Liver (tissue), 9 donors: Measurements from ENCODE around the gene ARHGAP5. TPM values are rescaled to one million over a fixed set of nuclear protein-coding genes. Genes with fewer than 3 reads are reported as not detected.

Experiments used
- DNase-seq: peaks from one replicate; pipeline ENCODE4 v3.0.0-alpha.2; 2017; ENCODE audit warnings: low spot score
- H3K27ac ChIP-seq, 2 donors: one replicate each; pipeline ENCODE4 v1.7.0; 2013; ENCODE audit warnings: inconsistent platforms in 2 of 2, low read length in 2 of 2, control low read depth in 1 of 2, low read depth in 1 of 2, mild to moderate bottlenecking in 1 of 2
- H3K27me3 ChIP-seq, 4 donors: one replicate each; pipeline versions ENCODE4 v1.6.1 to v1.7.0; 2013; ENCODE audit warnings: low read length in 3 of 4, inconsistent platforms in 1 of 4, mild to moderate bottlenecking in 1 of 4, moderate library complexity in 1 of 4; ENCODE audit not compliant: control insufficient read depth in 4 of 4, insufficient read depth in 4 of 4
- H3K36me3 ChIP-seq, 4 donors: one replicate each; pipeline versions ENCODE4 v1.6.1 to v1.7.0; 2013; ENCODE audit warnings: low read length in 3 of 4, mild to moderate bottlenecking in 3 of 4, low read depth in 1 of 4, moderate library complexity in 1 of 4; ENCODE audit not compliant: control insufficient read depth in 4 of 4, insufficient read depth in 3 of 4
- H3K4me1 ChIP-seq, 4 donors: one replicate each; pipeline versions ENCODE4 v1.6.1 to v1.7.0; 2013; ENCODE audit warnings: low read length in 3 of 4, mild to moderate bottlenecking in 3 of 4, moderate library complexity in 1 of 4; ENCODE audit not compliant: control insufficient read depth in 4 of 4, insufficient read depth in 4 of 4
- H3K4me3 ChIP-seq, 3 donors: one replicate each; pipeline versions ENCODE4 v1.6.1 to v1.7.0; 2013; ENCODE audit warnings: low read length in 3 of 3, control low read depth in 1 of 3, low read depth in 1 of 3, mild to moderate bottlenecking in 1 of 3
- H3K9ac ChIP-seq, 2 donors: one replicate each; pipeline ENCODE4 v1.7.0; 2013; ENCODE audit warnings: low read length in 2 of 2, mild to moderate bottlenecking in 2 of 2, moderate library complexity in 2 of 2, control low read depth in 1 of 2, low read depth in 1 of 2
- H3K9me3 ChIP-seq, 4 donors: one replicate each; pipeline versions ENCODE4 v1.6.1 to v1.7.0; 2013; ENCODE audit warnings: low read length in 3 of 4; ENCODE audit not compliant: control insufficient read depth in 4 of 4
- EGR1 ChIP-seq, 2 donors: IDR thresholded peaks; 2 replicates each; pipeline ENCODE4 v1.6.1; 2016 to 2018; ENCODE audit warnings: antibody characterized with exemption in 2 of 2, low read depth in 2 of 2
- FOXA1 ChIP-seq: IDR thresholded peaks from 2 replicates; pipeline ENCODE4 v1.6.1; 2016; ENCODE audit warnings: antibody characterized with exemption
- FOXA2 ChIP-seq: IDR thresholded peaks from 2 replicates; pipeline ENCODE4 v1.6.1; 2016; ENCODE audit warnings: antibody characterized with exemption
- GABPA ChIP-seq, 2 donors: IDR thresholded peaks in 1 of 2; conservative IDR thresholded peaks in 1 of 2; 2 replicates each; pipeline ENCODE4 v1.6.1; 2016; ENCODE audit warnings: antibody characterized with exemption in 2 of 2, mild to moderate bottlenecking in 1 of 2, moderate library complexity in 1 of 2
- HNF4A ChIP-seq, 2 donors: conservative IDR thresholded peaks; 2 replicates each; pipeline ENCODE4 v1.6.1; 2016; ENCODE audit warnings: antibody characterized with exemption in 2 of 2, mild to moderate bottlenecking in 2 of 2
- HNF4G ChIP-seq: IDR thresholded peaks from 2 replicates; pipeline ENCODE4 v1.6.1; 2016; ENCODE audit warnings: antibody characterized with exemption
- JUND ChIP-seq, 2 donors: IDR thresholded peaks; 2 replicates each; pipeline ENCODE4 v1.6.1; 2016; ENCODE audit warnings: antibody characterized with exemption in 2 of 2
- NR2F2 ChIP-seq: IDR thresholded peaks from 2 replicates; pipeline ENCODE4 v1.6.1; 2016; ENCODE audit warnings: antibody characterized with exemption
- RAD21 ChIP-seq, 2 donors: IDR thresholded peaks; 2 replicates each; pipeline ENCODE4 v1.6.1; 2016; ENCODE audit warnings: antibody characterized with exemption in 2 of 2, mild to moderate bottlenecking in 2 of 2
- RXRA ChIP-seq, 2 donors: IDR thresholded peaks; 2 replicates each; pipeline ENCODE4 v1.6.1; 2017 to 2018; ENCODE audit warnings: antibody characterized with exemption in 2 of 2, mild to moderate bottlenecking in 1 of 2
- SP1 ChIP-seq: IDR thresholded peaks from 2 replicates; pipeline ENCODE4 v1.6.1; 2018; ENCODE audit warnings: antibody characterized with exemption, mild to moderate bottlenecking
- TAF1 ChIP-seq: conservative IDR thresholded peaks from 2 replicates; pipeline ENCODE4 v1.6.1; 2016; ENCODE audit warnings: antibody characterized with exemption, mild to moderate bottlenecking
- YY1 ChIP-seq: IDR thresholded peaks from 2 replicates; pipeline ENCODE4 v1.6.1; 2016; ENCODE audit warnings: antibody characterized with exemption, mild to moderate bottlenecking
- WGBS: extraction: QIAGEN DNeasy Blood & Tissue Kit; methylation state at CpG from one replicate; pipeline ENCODE4 v1.1.7; 2013; 5-methylcytosine and 5-hydroxymethylcytosine counted together
- polyA plus RNA-seq, 2 donors: library from polyadenylated mRNA; stranded (reverse) in 1 of 2; unstranded in 1 of 2; fragments of 200-250 nt in 1 of 2; fragments of >200 nt in 1 of 2; fragmentation: Nextera tagmentation in 1 of 2; extraction: Ambion mirVana in 1 of 2; gene quantifications; one replicate each; pipeline versions ENCODE4 v1.2.1 to v1.2.3, GENCODE V29; 2013 to 2015
- total RNA-seq, 2 donors: library from RNA; depleted of rRNA; stranded (reverse); fragments of >200 nt; gene quantifications; one replicate each; pipeline ENCODE4 v1.2.3, GENCODE V29; 2014
- TF ChIP-seq, protein P1 (sequence below): IDR thresholded peaks from 2 replicates; pipeline ENCODE4 v1.6.1; 2016; ENCODE audit warnings: antibody characterized with exemption
- TF ChIP-seq, protein P2 (sequence below): IDR thresholded peaks from 2 replicates; pipeline ENCODE4 v1.6.1; 2016; ENCODE audit warnings: antibody characterized with exemption, mild to moderate bottlenecking
- TF ChIP-seq, protein P3 (sequence below): fragments of 150-350 bp; IDR thresholded peaks from 2 replicates; pipeline ENCODE4 v1.5.1; 2017; ENCODE audit warnings: improper control_type of control experiment, low read depth, low read length; ENCODE audit not compliant: missing input control
- TF ChIP-seq, protein P4 (sequence below): IDR thresholded peaks from 2 replicates; pipeline ENCODE4 v1.6.1; 2016; ENCODE audit warnings: antibody characterized with exemption
- TF ChIP-seq, protein P5 (sequence below): IDR thresholded peaks from 2 replicates; pipeline ENCODE4 v1.6.1; 2016; ENCODE audit warnings: antibody characterized with exemption
- donor health status: healthy.
- donor health status: healthy.
- donor health status: healthy.
- donor health status: healthy.
- donor health status: healthy.

ARHGAP5 gene
- total and polyA plus RNA-seq, 4 donors, result 9.6 to 48.7 (median 29.0) TPM

DNA sequence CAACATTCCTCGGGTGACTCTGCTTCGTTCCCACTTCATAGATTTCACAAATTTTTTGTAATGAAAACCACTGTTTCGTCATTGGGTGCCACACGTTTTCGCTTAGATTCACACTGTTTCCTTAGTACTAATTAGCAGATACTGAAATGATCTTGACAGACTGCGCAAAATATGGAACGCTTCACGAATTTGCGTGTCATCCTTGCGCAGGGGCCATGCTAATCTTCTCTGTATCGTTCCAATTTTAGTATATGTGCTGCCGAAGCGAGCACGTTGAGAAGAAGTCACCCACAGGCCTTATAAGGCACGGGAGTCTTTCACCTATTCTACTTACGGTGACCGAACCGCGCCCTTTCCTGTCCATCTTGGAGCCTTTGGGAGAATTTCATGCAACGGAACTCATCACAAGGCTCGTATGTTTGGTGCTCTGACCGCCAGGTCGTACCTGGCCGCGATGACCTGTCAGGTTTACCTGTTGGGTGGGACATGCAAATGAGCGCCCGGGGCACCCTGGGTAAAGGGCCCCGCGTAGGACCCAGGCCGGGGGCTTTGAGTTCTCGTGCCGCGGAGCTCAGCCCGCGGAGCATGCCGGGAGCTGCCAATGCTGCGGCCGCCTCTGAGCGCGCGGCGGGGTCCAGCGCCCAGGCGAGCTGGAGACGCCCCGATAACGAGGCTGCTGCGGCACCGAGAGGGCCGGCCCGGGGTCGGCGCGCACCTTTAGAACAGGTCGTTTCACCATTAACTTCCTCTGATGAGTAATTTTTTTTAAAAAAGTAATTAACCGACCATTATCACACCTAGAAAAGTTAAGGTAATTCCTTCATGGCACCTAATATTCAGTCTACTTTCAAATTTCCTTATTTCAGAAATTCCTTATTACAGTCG lies 126.1 kb downstream of the ARHGAP5 start, which contains the start of gene RNU6-8:
Gene RNU6-8 (minus strand): TSS at position 272 of the 885 bp plus-strand sequence.
- H3K4me1 ChIP-seq, result peaks cover 0 to 25% (median 17%) of the 10 kb centered on the region in 4 donors
- H3K9me3 ChIP-seq, result no peaks in the 10 kb centered on the region
- peak within 1 kb of the TSS; percentile 76 to 91 (median 85) for H3K4me3 ChIP-seq
- peak within 1 kb of the TSS; percentile 76 to 84 for H3K27ac ChIP-seq
- peak; percentile 84 for DNase-seq
- peak; percentile 7 to 33 for TF ChIP-seq HNF4A (conservative IDR thresholded peaks at IDR 0.05)
- TF ChIP-seq FOXA1, result no peak
- TF ChIP-seq, protein P1, sequence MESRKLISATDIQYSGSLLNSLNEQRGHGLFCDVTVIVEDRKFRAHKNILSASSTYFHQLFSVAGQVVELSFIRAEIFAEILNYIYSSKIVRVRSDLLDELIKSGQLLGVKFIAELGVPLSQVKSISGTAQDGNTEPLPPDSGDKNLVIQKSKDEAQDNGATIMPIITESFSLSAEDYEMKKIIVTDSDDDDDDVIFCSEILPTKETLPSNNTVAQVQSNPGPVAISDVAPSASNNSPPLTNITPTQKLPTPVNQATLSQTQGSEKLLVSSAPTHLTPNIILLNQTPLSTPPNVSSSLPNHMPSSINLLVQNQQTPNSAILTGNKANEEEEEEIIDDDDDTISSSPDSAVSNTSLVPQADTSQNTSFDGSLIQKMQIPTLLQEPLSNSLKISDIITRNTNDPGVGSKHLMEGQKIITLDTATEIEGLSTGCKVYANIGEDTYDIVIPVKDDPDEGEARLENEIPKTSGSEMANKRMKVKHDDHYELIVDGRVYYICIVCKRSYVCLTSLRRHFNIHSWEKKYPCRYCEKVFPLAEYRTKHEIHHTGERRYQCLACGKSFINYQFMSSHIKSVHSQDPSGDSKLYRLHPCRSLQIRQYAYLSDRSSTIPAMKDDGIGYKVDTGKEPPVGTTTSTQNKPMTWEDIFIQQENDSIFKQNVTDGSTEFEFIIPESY, result peak; percentile 14
- TF ChIP-seq RXRA (IDR thresholded peaks at IDR 0.05), result peak in 1 of 2 donors; percentile 30
- TF ChIP-seq NR2F2, result no peak
- TF ChIP-seq, protein P2, sequence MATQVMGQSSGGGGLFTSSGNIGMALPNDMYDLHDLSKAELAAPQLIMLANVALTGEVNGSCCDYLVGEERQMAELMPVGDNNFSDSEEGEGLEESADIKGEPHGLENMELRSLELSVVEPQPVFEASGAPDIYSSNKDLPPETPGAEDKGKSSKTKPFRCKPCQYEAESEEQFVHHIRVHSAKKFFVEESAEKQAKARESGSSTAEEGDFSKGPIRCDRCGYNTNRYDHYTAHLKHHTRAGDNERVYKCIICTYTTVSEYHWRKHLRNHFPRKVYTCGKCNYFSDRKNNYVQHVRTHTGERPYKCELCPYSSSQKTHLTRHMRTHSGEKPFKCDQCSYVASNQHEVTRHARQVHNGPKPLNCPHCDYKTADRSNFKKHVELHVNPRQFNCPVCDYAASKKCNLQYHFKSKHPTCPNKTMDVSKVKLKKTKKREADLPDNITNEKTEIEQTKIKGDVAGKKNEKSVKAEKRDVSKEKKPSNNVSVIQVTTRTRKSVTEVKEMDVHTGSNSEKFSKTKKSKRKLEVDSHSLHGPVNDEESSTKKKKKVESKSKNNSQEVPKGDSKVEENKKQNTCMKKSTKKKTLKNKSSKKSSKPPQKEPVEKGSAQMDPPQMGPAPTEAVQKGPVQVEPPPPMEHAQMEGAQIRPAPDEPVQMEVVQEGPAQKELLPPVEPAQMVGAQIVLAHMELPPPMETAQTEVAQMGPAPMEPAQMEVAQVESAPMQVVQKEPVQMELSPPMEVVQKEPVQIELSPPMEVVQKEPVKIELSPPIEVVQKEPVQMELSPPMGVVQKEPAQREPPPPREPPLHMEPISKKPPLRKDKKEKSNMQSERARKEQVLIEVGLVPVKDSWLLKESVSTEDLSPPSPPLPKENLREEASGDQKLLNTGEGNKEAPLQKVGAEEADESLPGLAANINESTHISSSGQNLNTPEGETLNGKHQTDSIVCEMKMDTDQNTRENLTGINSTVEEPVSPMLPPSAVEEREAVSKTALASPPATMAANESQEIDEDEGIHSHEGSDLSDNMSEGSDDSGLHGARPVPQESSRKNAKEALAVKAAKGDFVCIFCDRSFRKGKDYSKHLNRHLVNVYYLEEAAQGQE, result peak; percentile 10
- TF ChIP-seq JUND (IDR thresholded peaks at IDR 0.05), result peak in 1 of 2 donors; percentile 16
- peak; percentile 25 for TF ChIP-seq TAF1
- TF ChIP-seq, protein P3, sequence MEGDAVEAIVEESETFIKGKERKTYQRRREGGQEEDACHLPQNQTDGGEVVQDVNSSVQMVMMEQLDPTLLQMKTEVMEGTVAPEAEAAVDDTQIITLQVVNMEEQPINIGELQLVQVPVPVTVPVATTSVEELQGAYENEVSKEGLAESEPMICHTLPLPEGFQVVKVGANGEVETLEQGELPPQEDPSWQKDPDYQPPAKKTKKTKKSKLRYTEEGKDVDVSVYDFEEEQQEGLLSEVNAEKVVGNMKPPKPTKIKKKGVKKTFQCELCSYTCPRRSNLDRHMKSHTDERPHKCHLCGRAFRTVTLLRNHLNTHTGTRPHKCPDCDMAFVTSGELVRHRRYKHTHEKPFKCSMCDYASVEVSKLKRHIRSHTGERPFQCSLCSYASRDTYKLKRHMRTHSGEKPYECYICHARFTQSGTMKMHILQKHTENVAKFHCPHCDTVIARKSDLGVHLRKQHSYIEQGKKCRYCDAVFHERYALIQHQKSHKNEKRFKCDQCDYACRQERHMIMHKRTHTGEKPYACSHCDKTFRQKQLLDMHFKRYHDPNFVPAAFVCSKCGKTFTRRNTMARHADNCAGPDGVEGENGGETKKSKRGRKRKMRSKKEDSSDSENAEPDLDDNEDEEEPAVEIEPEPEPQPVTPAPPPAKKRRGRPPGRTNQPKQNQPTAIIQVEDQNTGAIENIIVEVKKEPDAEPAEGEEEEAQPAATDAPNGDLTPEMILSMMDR, result peak; percentile 1
- no peak for TF ChIP-seq SP1
- TF ChIP-seq HNF4G, result no peak
- TF ChIP-seq EGR1 (IDR thresholded peaks at IDR 0.05; ENCODE audit: low read depth in 2 of 2), result no peak
- TF ChIP-seq GABPA (IDR thresholded peaks at IDR 0.05 in 1 of 2, conservative IDR thresholded peaks at IDR 0.05 in 1 of 2), result peak in 1 of 2 donors; percentile 17
- TF ChIP-seq, protein P4, sequence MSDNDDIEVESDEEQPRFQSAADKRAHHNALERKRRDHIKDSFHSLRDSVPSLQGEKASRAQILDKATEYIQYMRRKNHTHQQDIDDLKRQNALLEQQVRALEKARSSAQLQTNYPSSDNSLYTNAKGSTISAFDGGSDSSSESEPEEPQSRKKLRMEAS, result peak; percentile 39
- no peak for TF ChIP-seq RAD21 (IDR thresholded peaks at IDR 0.05)
- peak; percentile 86 for TF ChIP-seq YY1
- TF ChIP-seq, protein P5, sequence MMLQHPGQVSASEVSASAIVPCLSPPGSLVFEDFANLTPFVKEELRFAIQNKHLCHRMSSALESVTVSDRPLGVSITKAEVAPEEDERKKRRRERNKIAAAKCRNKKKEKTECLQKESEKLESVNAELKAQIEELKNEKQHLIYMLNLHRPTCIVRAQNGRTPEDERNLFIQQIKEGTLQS, result peak; percentile 98
- TF ChIP-seq FOXA2, result no peak
- H3K27me3 ChIP-seq, result no peaks in the 10 kb centered on the region
- H3K9ac ChIP-seq, result peak within 1 kb of the TSS; percentile 74 to 76
- under 1% methylated on average over 57 of the region's 57 CpGs for WGBS
- no peaks in the 10 kb centered on the region for H3K36me3 ChIP-seq
